GM18909 (cell line): Measurements from ENCODE around the gene PPARGC1A.

Source experiments
- ATAC-seq: cut with Tn5 transposase; IDR thresholded peaks from one replicate; pipeline ENCODE4 v1.9.1; 2021; ENCODE audit warnings: mild to moderate bottlenecking; ENCODE audit not compliant: unreplicated experiment, poor library complexity

PPARGC1A gene

DNA sequence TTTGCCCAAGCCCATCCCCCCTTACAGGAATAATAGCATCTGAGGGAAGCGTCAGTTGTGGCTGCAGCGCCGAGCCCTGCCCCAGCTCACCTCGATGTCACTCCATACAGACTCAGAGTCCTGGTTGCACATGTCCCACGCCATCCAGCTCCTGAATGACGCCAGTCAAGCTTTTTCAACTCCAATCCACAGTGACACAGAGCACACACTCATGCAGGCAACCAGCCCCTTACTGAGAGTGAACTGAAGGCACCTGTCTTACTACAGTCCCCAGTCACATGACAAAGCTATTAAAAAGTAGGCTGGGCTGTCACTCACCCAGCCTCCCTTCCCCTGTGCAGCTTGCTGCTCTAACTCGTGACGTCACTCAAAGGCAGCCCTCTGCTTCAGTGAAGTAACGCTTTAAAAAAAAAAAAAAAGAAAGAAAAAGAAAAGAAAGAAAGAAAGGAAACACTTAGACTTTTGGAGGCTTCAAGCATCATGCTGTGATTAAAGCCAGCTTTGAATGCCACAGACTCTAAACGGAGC is at the start of gene PPARGC1A:
Gene PPARGC1A (minus strand): TSS at position 234 of the 528 bp plus-strand sequence. CDS start 90 bp downstream, at position 144.
- no peak for ATAC-seq

DNA sequence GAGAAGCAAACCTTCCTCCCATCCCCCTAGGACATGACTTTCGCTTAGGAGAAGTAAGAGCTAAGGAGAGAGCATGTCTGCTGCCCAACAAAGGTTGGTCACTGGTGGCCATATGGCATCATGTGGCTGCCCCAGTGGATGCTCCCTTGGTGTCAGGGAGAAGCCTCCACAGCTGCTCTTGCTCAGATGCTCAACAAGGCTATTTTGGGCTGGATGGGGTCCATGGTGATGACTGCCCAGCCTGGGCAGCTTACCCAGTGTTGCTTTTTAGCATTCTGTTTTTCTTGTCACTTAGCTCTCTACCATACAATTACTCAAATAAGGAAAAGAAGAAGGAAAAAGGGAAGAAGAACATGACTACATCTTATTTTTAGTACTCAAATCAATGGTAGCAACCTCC is 48.9 kb upstream of the PPARGC1A start:
- no peak for ATAC-seq

GRCh38 chr4:23937173-23937572 is 47.3 kb upstream of the PPARGC1A start:
- no peak for ATAC-seq

DNA sequence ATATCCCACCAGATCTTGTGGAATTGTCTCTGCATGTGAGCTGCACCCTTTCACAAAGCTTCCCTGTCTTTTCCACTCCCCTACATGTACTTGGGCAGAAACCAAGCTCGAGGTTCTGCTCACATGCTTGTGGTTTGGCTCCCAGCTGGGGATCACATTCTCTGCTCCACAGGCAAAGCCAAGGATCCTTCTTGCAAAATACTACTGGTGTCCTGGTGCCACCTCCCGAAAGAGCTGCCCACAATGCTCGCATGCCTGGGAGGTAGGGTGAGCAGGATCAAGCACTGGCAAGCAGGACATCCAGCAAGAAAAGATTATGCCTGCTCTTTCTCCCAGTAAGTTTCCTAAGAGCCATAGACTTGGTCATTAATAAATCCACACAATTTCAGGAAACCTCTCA is 45.1 kb upstream of the PPARGC1A start:
- ATAC-seq, result no peak

DNA sequence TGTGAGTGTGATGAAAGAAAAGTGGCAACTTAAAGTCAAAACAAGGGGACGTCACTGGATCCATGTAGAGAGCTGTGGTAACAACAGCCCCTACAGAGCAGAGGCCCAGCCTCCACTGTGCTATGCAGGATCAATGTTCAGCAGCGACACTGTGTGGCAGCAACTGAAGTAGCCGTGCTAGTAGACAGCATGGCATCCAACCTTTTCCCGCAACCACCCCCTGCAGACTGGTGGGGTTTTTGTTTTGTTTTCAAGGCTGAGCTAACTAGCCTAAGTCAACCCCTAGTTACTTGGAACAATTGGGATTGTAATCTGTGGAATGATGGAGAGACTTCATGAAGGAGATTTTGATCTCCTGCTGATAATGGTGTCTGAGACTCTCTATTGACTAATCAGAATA is 44.4 kb upstream of the PPARGC1A start:
- no peak for ATAC-seq

DNA sequence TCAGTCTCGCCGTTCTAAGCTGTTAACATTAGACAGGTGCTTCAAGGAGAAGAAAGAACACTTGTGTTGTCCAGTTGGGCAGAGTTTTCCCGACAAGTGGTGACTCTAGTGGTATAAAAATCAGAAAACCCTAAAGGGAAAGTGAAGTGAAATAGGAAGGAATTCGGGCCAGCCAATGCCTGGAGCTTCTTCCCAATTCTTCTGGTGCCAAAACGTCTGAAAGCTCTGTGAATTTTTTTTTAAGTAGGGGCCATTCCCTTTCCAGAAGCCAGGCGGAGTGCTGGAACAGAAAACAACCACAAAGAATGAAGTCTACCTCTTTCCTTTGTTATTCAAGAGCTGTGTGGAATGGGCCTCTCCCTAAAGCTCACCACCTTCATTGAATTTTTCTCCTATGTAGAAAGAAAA is 43.1 kb upstream of the PPARGC1A start:
- ATAC-seq, result no peak

GRCh38 chr4:23932186-23932585 is 42.3 kb upstream of the PPARGC1A start:
- ATAC-seq, result no peak

DNA sequence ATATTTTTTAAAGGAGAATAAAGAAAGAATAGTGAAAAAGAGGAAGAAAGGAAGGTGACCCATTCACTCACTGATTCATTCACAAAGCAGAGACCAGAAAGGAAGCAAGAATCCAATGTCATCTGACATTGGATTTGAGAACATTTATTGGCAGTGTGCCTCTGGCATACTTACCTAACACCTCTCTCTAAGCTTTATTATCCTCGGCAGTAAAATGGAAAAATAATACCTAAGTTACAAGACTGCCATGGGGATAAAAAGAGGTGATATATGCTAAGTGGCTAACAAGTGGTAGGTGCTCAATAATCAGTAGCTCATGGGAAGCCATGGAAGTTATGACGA is 41.6 kb upstream of the PPARGC1A start:
- no peak for ATAC-seq

GRCh38 chr4:23930750-23931488 is 41.1 kb upstream of the PPARGC1A start:
- no peak for ATAC-seq

- ATAC-seq, result no peak
Observed at GRCh38 chr4:23929248-23929647, 39.4 kb upstream of the PPARGC1A start.

- ATAC-seq, result no peak
Observed at GRCh38 chr4:23924556-23924955, 34.7 kb upstream of the PPARGC1A start.

- ATAC-seq, result no peak
Observed at GRCh38 chr4:23923840-23924239, 34.0 kb upstream of the PPARGC1A start.

DNA sequence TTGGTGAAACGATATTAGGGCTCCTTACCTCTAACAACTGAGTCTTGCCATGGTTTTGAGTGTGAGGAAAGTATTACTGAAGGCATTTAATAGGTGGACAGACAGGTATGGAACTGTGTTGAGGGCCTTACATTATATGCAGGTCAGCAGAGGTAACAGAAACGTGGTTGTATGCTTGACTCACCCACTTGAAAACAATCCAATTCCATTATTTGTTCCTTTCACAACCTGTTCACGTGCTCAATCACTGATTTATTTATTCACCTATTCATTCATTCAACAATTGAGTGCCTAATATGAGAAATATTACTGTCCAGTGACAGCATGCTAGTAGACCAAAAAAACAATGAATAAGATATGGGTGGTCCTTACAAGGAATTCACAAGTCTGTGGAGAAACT is 33.3 kb upstream of the PPARGC1A start:
- no peak for ATAC-seq

DNA sequence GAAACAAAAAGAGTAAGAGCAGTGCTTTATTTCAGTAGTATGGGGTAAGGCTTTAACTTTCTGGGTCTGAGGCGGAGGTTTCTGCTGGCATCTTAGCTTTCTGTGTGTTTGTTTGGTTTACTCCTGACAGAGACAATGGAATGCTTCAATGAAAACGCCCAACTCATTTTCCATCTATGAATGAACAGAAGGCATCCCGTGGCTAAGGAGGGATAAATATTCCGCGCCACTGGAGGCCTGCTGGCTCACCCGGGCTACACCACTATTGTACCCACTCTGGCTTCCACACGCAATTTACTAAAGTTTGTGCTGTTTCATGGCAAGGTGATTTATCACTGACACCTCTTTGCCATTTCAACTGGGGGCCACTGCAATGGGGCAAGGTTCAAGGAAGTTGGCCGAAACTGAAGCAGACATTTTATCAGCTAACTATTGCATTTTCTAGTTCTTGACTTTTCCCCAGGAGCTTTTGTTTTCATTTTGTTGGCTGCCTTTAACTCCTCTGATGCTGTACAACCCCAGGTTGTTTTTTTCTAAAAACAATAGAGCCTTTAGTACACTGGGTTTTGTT is 32.8 kb upstream of the PPARGC1A start:
- ATAC-seq, result no peak

DNA sequence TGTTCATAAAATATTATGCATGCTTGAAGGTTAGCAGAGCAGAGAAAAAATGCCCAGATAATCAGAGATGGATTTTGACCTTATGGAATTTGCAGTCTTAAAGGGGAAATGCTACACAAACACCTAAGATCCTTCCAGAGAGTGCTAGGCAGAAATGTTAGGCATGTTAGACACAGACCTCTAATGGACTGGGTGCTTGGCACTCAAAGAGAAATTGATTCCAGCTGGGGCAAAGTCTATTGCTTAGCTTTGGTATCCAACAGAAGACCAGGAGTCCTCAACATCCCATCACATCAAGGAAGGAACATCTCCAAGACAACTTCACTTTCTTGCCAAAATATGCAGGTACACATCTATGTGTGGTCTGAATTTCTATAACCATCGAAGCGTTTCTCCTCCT is 32.2 kb upstream of the PPARGC1A start:
- ATAC-seq, result no peak

DNA sequence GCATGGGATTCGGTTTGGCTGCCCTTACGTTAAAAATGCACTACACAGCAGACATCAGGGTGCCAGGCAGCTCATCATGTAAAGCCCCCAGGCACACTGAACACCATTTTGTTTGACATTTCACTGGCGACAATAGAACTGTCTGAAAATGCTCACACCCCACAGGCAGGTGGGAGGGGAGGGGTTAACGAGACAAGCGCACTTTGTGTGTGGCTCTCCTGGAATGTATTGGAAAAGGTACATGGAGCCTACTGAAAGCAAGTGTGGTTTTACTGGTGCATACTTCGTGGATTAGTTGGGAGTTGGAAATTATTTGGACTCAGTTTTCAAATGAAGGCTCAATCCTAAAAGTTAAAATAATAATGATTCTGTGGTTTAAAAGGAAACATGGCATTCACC is 31.6 kb upstream of the PPARGC1A start:
- no peak for ATAC-seq

DNA sequence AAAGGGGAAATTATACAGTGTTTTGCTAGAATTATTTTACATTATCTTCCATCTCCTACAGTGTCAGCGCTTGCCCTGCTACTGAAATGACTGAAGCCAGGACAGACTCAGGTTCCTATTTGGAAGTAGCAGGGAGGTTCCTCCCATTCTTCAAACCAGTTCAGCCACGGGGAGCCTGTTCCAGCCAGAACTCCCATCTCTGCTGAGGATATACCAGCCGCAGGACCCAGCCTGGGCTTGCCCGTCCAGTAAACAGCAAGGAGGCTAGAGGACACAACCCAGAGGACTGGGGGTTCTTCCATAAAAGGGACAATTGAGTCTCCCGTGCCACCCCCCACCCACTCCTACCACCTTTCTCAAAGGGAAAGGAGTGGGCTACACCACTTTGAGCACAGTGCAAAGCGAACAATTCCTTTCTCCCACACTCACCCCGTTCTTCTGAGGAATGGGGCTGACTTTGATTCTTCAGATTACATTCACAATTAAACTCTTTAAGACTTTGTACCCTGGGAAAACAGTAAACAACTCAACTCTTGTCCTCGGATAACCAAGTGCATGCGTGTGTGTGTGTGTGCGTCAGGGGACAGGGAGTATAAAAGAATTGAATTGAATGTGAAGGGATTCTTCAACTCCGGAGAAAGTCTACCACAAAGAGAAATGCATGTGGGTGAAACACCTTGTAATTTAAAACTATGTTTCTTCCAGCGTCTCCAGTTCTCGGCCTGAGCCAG is 31.0 kb upstream of the PPARGC1A start:
- no peak for ATAC-seq

GRCh38 chr4:23920296-23920695 is 30.4 kb upstream of the PPARGC1A start:
- no peak for ATAC-seq

DNA sequence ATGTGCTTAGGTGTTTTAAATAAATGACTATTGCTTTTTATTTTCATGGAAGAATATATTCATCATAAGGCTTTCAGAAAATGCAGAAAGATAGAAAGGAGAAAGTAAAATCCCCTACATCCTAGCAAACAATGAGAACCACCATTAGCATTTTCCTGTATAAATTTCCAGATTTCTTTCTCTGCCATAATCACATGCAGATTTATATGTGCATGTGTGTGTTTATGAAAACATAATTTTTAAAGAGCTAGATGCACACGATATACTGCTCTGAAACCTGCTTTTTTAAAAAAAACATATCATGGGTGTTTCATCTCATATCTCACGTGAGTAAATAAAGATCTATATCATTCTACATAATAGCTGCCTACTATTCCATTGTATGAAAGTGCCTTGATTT is 26.4 kb upstream of the PPARGC1A start:
- ATAC-seq, result no peak

- no peak for ATAC-seq
Observed at GRCh38 chr4:23915459-23916132, 25.7 kb upstream of the PPARGC1A start.
